Uterus (tissue), 2 donors: Measurements from ENCODE around the gene CTSD.

ENCODE experiments used
- CTCF ChIP-seq, 4 experiments: fragments of 200-600 bp in 2 of 4; fragments of 450-650 bp in 2 of 4; sonication (generic) in 2 of 4; IDR thresholded peaks; one replicate each; pipeline ENCODE4 v1.5.1; 2016 to 2019; ENCODE audit warnings: antibody characterized with exemption in 4 of 4, mild to moderate bottlenecking in 2 of 4, moderate library complexity in 1 of 4
- POLR2A ChIP-seq, 2 donors: fragments of 450-650 bp; IDR thresholded peaks; one replicate each; pipeline ENCODE4 v1.6.1; 2016; ENCODE audit warnings: antibody characterized with exemption in 2 of 2, mild to moderate bottlenecking in 1 of 2, moderate library complexity in 1 of 2

GRCh38 chr11:1771273-1771672 is 7.5 kb upstream of the CTSD start:
- TF ChIP-seq CTCF (IDR thresholded peaks at IDR 0.05): no peak
- TF ChIP-seq POLR2A (IDR thresholded peaks at IDR 0.05): no peak
